ENCODE data around the gene MARK2.
"Not testable (repeated sequence)": the region's sequence is repeated elsewhere in the genome, so short reads cannot be mapped to it uniquely, and the experiment has no call there.

MARK2 gene

GRCh38 chr11:63838678-63839507 is at the start of gene MARK2:
TSS of gene MARK2 (plus strand) at chr11:63839110. CDS start at chr11:63839507, 397 bp downstream.
- peak; percentile 100 for DNase-seq (ENCODE audit: low spot score)

- no peak for DNase-seq (ENCODE audit: low spot score)
These were observed 47.3 kb upstream of the MARK2 start for GRCh38 chr11:63791495-63792167.

- no peak for DNase-seq (ENCODE audit: low spot score)
These were observed 45.7 kb upstream of the MARK2 start for GRCh38 chr11:63793161-63793560.

- DNase-seq (ENCODE audit: low spot score): no peak
These were observed 43.8 kb upstream of the MARK2 start for GRCh38 chr11:63795066-63795465.

GRCh38 chr11:63800921-63801320 is 38.0 kb upstream of the MARK2 start:
- no peak for DNase-seq (ENCODE audit: low spot score)

GRCh38 chr11:63802637-63803414 is 36.1 kb upstream of the MARK2 start:
- no peak for DNase-seq (ENCODE audit: low spot score)

GRCh38 chr11:63804259-63804658 is 34.7 kb upstream of the MARK2 start:
- no peak for DNase-seq (ENCODE audit: low spot score)

GRCh38 chr11:63805844-63806415 is 33.0 kb upstream of the MARK2 start:
- DNase-seq (ENCODE audit: low spot score): no peak

GRCh38 chr11:63810383-63810782 is 28.5 kb upstream of the MARK2 start:
- not testable (repeated sequence) for DNase-seq (ENCODE audit: low spot score)

GRCh38 chr11:63811522-63811921 is 27.4 kb upstream of the MARK2 start:
- no peak for DNase-seq (ENCODE audit: low spot score)

- DNase-seq (ENCODE audit: low spot score): peak; percentile 87
These were observed 25.8 kb upstream of the MARK2 start, which contains the start of gene SPINDOC for GRCh38 chr11:63813035-63813562. TSS of gene SPINDOC (plus strand) at chr11:63813456. CDS start at chr11:63813687, 231 bp downstream.

- DNase-seq (ENCODE audit: low spot score): peak; percentile 80
These were observed 25.1 kb upstream of the MARK2 start for GRCh38 chr11:63813563-63814382.

- DNase-seq (ENCODE audit: low spot score): no peak
These were observed 24.6 kb upstream of the MARK2 start for GRCh38 chr11:63814383-63814736.

- no peak for DNase-seq (ENCODE audit: low spot score)
These were observed 22.7 kb upstream of the MARK2 start for GRCh38 chr11:63816166-63816565.

- DNase-seq (ENCODE audit: low spot score): no peak
These were observed 22.2 kb upstream of the MARK2 start for GRCh38 chr11:63816732-63817131.

GRCh38 chr11:63817758-63818498 is 21.0 kb upstream of the MARK2 start:
- DNase-seq (ENCODE audit: low spot score): no peak

- no peak for DNase-seq (ENCODE audit: low spot score)
These were observed 20.3 kb upstream of the MARK2 start for GRCh38 chr11:63818609-63819008.

GRCh38 chr11:63821411-63821810 is 17.5 kb upstream of the MARK2 start:
- no peak for DNase-seq (ENCODE audit: low spot score)

- DNase-seq (ENCODE audit: low spot score): no peak
These were observed 12.3 kb upstream of the MARK2 start for GRCh38 chr11:63826471-63827190.
